LHCN-M2 (cell line): Measurements from ENCODE around the gene LUC7L. TPM values are rescaled to one million over a fixed set of nuclear protein-coding genes. Genes with fewer than 3 reads are reported as not detected.
"Not testable (repeated sequence)": the region's sequence is repeated elsewhere in the genome, so short reads cannot be mapped to it uniquely, and the experiment has no call there.

Source experiments
- DNase-seq: peaks from one replicate; pipeline ENCODE4 v3.0.0-alpha.2; 2012; ENCODE audit warnings: low read depth
- total RNA-seq: library from RNA; depleted of rRNA; stranded (reverse); fragments of >200 nt; gene quantifications from 2 replicates; pipeline ENCODE4 v1.2.3, GENCODE V29; 2014

LUC7L gene
- total RNA-seq, 1 experiment from 2014 or later: 56.2 TPM

DNA sequence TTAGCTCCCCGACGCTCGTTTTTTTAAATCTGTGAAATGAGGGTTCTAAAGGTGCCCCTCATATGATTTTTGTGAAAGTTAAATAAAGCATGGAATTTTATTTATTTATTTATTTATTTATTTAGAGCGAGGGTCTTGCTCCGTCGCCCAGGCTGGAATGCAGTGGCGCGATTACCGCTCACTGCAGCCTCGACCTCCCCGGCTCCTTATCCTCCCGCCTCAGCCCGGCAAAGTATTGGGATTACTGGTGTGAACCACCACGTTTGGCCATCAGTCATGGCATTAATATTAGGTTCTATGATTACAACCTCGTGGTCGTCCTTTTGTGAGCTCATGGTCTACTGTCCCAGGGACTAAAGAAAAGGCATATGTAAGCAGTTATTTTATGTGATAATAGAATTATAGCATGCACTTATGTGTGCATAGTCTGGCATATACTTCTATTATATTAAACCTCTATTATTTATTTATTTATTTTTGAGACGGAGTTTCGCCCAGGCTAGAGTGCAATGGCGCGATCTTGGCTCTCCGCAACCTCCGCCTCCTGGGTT, 557 bp upstream of the LUC7L start:
- no peak for DNase-seq

DNA sequence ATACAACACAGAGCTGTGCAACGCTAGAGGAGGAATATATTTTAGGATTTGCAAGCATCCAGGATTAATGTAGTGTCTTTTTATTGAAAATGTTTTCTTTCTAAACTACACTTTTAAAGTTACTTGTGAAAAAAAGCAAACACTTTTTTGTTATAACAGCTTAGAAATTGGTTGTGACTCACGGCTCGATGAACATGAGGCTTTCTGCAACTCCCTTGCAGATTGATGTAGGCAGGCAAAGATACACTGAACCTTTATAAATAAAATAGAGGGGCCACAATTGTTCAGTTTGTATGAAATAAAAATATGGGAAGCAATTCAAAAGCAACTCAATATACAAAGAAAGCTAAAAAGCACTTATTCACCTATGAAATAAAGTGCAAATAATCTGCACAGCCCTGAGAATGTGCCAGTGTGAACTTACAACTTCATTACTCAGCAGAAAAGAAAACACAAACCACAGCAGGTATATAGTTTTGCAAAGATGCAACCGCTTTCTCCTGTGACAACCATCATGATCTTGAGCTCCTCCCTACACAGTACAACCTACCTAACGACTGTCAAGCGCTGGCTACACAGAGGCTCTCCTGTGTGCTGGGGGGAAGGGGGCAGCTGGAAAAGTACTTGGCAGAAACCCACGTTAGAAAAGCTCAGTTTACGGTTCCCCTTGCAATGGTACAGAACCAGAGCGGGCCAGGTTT, 948 bp downstream of the LUC7L start:
- peak; percentile 12 for DNase-seq

DNA sequence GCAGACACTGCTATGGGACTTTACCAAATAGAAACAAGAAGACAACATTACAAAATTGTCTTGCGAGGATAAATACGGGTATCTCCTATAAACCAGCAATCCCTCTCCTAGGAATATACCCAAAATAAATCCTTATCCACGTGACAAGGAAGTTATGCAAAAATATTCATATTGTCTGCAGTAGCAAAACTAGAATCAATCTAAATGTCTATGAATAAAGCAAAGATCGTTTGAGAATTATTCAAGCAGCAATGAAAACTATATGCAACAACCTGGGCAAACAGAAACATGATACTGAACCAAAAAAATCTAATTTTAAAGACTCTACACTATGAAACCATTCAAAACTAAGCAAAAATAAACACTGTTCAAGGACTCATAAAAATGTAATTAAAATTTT, 9.2 kb downstream of the LUC7L start:
- DNase-seq: no peak

DNA sequence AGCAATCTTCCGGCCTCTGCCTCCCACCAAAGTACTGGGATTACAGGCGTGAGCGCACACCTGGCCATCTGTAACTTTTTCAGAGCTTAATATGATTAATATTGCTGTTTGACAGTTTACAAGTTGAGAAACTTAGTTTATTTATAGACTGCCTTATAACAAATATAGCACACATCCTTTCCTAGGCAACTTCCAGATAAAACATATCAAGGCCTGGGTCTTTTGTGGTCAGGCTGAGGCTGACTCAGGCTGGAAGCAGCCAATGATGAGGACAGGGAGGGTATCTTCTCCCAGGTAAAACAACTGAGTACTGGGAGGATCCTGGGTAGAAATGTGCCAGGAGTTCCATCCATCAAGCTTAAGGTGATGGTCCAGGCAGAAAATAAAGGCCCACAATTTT, 16.2 kb downstream of the LUC7L start:
- DNase-seq: no peak

DNA sequence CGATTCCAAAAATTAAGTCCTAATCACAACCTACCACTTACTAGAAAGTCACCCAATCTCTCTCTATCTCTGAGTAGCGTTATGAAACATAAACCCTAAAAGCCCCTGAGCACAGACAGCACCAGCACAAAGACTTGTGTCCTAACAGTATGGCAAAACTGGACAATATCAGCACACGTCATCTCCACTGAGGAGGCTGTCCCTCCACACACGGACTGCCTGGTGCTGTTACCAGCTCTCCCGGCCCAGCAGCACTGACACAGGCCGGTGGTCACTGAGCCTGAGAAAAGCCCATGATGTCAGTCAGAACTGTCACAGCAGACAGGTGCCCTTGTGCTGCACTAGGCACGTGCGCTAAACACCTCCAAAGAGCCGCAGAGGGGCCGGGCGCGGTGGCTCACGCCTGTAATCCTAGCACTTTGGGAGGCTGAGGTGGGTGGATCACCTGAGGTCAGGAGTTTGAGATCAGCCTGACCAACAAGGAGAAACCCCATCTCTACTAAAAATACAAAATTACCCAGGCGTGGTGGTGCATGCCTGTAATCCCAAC, 17.5 kb downstream of the LUC7L start:
- DNase-seq: not testable (repeated sequence)

DNA sequence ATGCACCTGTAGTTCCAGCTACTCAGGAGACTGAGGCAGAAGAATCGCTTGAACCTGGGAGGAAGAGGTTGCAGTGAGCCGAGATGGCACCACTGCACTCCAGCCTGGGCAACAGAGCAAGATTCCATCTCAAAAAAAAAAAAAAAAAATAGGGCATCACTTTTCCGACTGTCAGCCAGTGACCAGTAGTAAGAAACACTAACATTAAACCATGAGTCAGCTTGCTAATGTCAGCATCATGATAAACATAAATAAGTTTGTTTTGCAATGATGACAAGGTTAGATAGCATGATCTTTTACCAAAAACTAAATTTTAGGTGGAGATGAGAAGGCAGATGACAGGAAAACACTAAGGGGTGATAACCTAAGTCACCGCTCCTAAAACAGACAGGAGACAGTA, 19.9 kb downstream of the LUC7L start:
- not testable (repeated sequence) for DNase-seq

DNA sequence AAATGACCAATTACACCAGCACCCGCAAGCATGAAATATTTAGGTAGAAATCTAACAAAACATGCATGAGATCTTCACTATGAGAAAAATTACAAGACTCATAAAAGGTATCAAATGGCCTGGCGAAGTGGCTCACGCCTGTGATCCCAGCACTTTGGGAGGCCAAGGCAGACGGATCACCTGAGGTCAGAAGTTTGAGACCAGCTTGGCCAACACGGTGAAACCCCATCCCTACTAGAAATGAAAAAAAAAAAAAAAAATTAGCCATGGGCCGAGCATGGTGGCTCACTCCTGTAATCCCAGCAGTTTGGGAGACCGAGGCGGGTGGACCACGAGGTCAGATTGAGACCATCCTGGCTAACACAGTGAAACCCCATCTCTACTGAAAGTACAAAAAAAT, 25.2 kb downstream of the LUC7L start:
- DNase-seq: not testable (repeated sequence)

DNA sequence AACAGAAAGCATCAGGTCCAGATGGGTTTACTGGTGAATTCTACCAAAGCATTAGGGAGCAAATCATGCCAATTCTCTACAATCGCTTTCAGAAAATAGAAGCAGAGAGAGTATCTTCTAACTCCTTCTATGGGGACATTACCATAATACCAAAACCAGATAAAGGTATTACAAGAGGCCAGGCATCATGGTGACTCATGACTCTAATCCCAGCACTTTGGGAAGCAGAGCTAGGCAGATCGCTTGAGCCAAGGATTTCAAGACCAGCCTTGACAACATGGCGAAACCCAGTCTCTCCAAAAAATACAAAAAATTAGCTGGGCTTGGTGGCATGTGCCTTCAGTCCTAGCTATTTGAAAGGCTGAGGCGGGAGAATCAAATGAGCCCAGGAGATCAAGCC, 26.0 kb downstream of the LUC7L start:
- DNase-seq: no peak

DNA sequence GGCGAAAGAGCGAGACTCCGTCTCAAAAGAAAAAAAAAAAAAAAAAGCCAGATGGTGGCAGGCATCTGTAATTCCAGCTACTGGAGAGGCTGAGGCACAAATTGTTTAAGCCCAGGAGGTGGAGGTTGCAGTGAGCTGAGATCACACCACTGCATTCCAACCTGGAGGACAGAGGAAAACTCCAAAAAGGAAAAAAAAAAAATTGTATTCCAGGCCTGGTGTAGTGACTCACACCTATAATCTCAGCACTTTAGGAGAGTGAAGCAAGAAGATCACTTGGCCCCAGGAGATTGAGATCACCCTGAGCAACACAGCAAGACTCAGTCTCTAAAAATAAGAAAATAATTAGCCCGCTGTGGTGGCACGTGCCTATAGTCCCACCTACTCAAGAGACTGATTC, 28.9 kb downstream of the LUC7L start:
- peak; percentile 60 for DNase-seq

DNA sequence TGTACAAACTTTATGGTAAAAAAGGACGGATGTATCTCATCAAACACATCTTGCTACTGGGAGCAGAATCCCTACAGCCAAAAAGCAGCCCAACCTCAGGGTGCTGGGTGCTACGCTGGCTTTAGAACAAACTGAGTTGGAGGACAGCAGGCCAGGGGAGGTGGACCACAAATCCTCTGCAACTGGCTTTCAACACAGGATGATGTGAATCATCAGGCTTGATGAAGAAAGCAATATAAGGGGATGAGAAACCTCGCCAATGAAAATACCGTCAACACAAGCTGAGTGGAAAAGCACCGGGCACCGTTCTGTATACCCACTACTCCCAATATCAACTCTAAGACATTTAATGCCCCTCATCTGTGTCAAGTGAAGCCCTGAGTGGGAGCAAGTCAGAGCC, 34.7 kb downstream of the LUC7L start:
- no peak for DNase-seq

DNA sequence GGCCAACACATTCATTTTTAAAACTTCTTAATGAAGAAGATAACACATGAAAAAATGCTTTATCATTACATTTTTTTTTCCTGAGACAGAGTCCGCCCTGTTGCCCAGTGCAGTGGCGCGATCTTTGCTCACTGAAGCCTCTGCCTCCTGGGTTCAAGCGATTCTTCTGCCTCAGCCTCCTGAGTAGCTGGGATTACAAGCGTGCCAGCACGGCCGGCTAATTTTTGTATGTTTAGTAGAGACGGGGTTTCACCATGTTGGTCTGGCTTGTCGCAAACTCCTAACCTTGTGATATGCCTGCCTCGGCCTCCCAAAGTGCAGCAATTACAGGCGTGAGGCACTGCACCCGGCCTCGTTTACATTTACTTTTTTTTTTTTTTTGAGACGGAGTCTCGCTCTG, 35.8 kb downstream of the LUC7L start:
- DNase-seq: no peak

DNA sequence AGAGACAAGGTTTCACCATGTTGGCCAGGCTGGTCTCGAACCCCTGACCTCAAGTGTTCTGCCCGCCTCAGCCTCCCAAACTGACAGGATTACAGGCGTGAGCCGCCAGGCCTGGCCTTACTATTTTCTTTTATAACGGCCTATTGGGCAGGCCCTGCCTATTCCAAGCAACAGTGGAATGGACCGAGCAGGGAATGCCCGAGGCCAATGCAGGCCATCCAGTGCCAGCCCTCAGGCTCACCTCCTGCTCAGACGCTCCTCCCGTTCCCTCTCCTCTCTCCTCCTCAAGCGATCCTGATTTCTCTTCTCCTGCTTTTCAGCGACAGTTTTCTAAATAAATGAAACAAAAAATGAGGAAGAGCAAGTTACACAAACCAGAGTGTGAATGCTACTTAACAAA, 36.6 kb downstream of the LUC7L start:
- DNase-seq: no peak

DNA sequence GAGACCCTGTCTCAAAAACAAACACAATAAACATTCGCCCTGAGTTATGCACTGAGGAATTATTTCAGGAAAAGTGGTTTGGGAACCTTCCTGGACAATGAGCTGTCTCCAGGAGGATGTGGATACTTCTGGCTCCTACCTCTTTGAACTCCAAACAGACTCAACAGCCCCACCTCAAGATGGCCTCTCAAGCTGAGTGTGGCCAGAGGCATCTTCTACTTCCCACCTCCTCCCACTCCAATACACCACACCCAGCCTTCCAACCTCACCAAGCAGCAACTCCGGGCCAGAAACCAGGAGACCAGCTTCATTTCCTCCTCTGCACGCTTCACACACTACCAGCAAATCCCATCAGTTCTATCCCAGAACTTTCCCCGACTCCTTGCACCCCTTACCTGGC, 37.4 kb downstream of the LUC7L start:
- DNase-seq: no peak

DNA sequence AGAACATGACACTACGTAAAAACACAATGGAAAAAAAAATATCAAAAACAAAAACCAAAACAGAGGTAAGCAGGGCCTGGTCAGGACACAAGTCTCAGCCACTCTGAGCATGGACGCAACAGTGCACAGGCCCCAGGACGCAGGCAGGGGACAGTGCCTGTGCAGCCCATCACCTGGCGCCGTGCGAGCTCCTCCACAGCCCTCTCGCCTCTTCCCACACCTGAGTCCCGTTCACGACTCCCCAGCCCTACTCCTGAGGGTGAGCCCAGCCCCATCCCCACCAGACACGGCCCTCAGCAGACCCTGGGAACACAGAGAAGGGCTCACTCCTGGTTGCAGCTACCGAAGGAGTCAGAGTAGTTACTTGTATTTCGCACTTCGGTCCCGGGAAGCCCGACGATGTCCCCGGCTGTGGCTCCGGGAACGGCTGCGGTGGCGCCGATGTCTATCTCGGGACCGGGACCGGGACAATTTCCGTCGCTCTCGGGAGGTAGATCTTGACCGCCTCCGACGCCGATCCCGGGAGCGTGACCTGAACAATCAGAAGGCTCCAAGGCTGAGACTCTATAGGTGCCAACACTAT, 39.6 kb downstream of the LUC7L start:
- no peak for DNase-seq

DNA sequence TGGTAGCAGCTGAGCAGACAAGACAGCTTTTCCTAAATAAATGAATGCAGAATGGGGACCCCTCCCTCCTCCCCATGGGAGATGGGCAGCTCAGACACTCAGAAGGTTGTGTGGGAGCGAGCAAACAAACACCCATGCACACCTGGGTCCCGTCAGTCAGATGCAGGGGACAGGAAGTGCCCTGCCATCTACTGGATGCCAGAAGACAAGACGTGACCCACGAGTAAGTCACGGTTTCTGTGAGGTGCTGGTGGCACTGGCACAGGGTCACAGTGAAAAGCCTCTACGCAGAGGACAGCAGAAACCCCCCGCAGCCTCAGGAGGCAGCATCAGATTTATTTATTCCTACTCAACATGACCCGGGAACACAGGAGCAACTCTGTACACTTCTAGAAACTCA, 40.6 kb downstream of the LUC7L start:
- peak; percentile 15 for DNase-seq

DNA sequence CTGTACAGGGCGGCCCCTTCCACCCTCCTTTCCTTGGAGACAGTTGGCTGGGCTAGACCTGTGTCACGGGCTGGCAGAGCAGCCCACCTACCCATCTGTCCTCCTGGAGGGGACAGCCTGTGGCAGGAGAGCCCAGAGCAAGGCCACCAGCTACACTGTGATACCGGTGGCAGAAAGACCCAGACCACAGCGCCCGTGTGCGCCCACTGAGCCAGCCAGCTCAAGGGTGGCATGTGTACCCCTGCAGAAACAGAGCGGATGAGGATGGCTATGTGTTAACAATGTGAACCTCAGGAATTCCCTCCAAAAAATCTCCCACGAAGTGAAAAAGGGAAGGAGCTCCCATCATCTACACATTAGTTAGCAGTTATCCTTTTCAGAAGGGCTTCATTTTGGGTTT, 41.9 kb downstream of the LUC7L start:
- no peak for DNase-seq

DNA sequence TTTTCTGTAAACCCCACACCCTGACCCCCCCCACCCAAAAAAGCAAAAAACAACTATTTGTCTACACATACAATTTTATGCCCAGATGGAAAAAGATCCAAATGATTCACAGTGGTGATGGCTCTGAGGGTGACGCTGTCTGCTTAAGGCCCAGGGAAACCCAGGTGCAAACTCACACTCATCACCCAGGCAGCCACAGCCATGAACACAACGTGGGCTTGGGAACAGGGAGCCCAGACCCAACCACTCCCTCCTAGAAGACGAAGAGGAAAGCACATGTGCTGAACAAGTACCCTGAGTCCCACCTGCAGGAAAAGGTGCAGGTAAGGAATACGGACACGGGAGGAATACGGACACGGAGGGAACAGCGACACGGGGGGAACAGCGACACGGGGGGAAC, 43.6 kb downstream of the LUC7L start:
- no peak for DNase-seq

DNA sequence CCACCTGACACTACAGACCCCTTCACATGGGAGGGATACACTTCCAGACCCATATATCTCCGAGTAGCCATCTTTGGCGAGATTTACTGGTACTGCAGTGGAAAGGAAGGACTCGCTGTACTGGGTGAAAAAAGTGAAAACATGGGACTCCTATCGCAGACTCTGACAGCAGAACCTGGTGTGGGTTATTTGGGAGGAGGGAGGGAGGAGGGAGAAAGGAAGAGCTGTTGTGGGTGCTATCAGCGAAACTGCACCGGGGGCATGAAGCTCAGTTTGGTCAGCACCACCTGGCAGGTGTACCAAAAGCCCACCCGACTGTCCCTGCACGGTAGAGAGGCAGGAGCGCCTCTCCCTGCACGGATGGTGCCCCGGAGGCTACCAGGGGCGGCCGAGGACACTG, 44.0 kb downstream of the LUC7L start:
- DNase-seq: no peak

DNA sequence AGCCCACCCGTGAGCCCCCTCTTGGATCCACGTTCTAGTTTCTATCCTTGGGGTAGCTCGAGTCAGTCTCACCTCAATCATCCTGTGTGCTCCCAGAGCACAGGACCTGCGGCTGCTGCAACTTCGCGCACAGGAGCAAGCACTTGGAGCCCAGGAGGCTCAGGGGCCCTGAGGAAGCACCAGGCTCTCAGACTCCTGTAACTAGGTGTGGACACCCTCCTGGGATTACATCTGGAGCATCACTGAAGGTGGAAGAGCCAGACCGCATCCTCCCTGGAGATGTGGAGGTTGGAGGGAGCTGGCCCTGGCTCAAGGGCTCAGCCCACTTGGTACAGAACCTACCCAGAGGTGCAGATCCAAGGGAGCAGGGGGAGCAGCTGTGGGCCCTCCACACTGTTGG, 46.2 kb downstream of the LUC7L start:
- DNase-seq: no peak

DNA sequence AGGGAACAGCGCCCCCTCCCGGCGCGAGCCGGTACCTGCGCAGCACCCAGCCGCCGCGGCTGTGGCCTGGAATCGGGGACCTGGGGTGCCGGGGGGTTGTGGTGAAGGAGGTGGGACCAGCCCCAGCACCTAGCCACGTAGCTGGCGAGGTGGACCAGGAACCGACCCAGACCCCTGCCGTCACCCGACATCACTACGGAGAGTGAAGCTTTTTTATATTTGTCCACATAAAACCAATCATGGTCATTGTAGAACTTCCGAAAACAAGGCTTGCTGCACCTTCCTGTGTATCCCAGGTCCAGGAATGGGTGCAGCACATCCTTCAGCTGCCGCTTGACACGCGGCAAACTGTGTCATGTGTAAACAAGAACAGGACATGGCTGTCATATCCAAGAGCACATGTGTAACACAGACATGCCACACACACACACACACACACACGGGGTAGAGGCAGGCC, 47.7 kb downstream of the LUC7L start:
- DNase-seq: peak; percentile 21

DNA sequence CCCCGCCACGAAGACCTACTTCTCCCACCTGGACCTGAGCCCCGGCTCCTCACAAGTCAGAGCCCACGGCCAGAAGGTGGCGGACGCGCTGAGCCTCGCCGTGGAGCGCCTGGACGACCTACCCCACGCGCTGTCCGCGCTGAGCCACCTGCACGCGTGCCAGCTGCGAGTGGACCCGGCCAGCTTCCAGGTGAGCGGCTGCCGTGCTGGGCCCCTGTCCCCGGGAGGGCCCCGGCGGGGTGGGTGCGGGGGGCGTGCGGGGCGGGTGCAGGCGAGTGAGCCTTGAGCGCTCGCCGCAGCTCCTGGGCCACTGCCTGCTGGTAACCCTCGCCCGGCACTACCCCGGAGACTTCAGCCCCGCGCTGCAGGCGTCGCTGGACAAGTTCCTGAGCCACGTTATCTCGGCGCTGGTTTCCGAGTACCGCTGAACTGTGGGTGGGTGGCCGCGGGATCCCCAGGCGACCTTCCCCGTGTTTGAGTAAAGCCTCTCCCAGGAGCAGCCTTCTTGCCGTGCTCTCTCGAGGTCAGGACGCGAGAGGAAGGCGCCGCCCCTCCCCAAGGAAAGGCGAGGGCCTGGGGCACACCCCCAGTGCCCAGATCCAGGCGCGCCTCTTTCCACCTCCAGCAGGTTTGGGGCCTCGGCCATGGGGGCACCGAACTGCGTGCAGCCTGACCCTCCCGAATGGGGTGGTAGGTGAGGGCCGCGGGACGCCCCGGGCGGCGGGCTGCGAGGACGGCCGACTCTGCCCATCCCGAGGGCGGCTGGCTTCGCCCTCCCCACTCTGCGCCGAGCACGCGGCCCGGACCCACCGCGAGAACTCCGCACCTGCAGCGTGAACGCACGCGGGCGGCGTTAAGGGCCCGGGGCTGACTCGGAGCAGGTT, 48.3 kb downstream of the LUC7L start:
- peak; percentile 33 for DNase-seq

DNA sequence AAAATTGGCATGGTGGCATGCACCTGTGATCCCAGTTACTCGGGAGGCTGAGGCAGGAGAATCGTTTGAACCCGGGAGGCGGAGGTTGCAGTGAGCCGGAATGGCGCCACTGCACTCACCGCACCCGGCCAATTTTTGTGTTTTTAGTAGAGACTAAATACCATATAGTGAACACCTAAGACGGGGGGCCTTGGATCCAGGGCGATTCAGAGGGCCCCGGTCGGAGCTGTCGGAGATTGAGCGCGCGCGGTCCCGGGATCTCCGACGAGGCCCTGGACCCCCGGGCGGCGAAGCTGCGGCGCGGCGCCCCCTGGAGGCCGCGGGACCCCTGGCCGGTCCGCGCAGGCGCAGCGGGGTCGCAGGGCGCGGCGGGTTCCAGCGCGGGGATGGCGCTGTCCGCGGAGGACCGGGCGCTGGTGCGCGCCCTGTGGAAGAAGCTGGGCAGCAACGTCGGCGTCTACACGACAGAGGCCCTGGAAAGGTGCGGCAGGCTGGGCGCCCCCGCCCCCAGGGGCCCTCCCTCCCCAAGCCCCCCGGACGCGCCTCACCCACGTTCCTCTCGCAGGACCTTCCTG, 49.1 kb downstream of the LUC7L start, which contains the start of gene HBQ1:
HBQ1 (plus strand) TSS at position 359 of the 575 bp plus-strand sequence; CDS start at position 387, 28 bp downstream.
- DNase-seq: no peak
